Suppressor macrophage treated with lipopolysaccharide for 1 hour (primary cell): ENCODE results near the gene PALLD.
A peak's percentile ranks its signal among the peaks of the same experiment; 100 is the strongest.

ENCODE experiments used
- DNase-seq, 3 donors: peaks; one replicate each; pipeline ENCODE4 v3.0.0-alpha.2; 2020 to 2022

PALLD gene

DNA sequence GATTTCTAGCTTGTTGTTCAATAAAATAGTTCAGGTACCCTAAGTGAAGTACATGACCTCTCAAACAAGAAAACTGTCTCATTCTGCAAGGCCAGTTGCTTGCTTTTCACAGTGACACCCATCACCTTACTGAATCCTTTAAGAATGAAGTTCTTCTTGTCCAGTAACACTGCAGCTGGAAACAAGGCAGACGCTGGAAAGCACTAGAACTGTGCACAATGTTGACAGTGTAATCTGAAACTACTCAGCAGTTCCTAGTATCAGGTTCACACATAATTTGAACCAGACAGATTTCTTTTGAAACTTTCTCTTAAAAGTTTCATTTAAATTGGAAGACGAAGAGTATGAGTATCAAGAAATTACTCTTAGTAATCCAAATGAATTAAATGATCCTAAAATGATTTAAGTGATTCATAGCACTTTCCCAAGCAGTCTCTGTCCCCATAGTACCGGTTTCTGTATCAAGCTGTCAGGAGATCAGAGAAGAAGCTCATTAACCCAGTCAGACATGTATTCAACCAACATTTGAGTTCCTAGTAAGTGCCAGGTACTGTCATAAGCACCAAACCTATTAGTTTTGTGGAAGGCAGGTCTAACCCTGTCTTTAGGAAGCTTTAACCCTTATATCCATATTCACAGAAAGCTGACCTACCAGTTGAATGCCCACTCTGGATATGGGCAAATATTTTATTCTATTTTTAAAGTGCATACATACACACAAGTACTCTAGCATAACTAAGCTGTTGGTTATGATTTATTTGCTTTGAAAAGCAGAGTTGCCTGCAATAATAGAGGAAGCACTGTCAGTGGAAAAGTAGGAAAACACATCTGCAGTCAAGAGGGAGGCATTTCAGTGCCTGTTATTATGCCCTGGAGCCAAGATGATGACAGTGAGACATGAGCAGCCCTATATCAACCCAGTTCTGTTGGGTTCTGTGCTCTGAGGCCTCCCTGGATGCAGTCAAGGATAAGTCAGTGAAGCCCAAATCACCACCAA lies 63.6 kb downstream of the PALLD start:
- no peak for DNase-seq

DNA sequence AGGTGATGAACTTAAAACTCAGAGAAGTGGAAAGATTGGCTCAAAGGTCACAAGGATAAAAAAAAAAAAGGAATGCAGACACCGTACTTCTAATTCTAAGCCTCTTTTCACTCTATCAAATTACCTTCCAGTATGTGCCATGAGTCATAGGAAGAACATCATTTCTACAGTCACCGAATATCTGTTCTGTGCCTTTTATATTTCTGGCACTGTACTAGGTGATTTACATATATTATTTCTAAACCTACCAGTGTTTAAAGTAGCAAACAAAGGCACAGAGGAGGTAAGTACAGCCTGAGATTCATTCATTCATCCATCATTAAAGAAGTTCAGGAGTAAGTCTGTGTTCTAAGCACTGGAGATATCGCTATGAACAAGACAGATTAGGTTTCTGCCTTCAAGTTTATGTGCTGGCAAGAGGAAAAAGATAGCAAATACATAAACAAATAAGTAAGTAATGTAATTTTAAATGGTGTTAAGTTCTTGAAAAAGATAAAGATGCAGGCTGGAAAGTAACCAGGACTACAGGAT lies 65.3 kb downstream of the PALLD start:
- no peak for DNase-seq

DNA sequence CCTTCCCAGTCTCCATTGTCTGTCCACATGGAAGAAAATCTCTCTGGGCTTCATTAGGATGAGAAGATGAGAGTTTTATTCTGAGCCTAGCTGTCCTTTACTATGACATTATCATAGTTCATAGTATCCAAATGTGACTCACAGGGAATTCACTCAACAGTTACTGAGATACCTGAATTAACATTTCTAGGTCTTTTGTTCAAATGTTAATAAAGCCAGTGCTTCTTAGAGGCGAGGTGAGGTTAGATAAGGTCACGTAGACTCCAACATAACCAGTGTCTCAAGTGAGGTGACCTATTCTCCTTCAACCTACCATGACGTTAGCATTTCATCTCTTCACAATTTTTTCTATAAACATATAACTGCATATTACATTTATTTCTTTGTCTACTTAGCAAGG lies 67.2 kb downstream of the PALLD start:
- no peak for DNase-seq

DNA sequence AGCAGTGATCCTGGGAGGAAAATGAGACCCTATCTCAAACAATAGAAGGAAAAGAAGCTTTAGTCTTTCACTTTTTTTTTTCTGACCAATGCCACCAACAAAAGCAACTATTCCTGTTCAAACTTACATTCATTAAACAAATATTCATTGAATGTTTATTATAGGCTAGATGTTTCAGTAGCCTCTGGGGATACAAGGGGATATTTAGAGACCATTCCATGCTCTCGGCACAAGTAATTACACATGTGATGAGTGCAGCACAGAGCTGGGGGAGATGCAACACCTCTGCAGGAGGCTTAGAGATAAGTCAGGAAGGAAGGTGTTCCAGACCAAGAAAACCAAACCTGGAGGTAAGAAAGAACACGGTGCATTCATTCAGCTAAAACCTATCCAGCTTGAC lies 68.3 kb downstream of the PALLD start:
- DNase-seq: no peak

DNA sequence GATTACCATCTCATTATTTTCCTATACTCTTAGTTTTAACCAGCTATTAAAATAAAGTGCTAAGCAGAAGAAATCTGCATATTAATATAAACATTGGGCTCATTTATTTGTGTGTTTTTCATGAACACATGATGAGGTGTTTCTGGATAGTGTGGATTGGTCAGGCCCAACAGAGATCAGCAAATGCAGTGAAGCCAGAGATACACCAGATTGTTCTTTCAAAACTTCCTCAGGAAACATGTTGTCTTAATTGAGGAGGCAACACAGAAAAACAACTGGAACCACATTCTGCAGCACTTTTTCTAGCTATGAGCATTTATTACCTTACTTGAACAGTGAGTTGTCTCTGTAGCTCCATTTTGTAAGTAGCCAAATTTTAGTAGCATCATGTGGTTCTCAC lies 69.9 kb downstream of the PALLD start:
- no peak for DNase-seq

DNA sequence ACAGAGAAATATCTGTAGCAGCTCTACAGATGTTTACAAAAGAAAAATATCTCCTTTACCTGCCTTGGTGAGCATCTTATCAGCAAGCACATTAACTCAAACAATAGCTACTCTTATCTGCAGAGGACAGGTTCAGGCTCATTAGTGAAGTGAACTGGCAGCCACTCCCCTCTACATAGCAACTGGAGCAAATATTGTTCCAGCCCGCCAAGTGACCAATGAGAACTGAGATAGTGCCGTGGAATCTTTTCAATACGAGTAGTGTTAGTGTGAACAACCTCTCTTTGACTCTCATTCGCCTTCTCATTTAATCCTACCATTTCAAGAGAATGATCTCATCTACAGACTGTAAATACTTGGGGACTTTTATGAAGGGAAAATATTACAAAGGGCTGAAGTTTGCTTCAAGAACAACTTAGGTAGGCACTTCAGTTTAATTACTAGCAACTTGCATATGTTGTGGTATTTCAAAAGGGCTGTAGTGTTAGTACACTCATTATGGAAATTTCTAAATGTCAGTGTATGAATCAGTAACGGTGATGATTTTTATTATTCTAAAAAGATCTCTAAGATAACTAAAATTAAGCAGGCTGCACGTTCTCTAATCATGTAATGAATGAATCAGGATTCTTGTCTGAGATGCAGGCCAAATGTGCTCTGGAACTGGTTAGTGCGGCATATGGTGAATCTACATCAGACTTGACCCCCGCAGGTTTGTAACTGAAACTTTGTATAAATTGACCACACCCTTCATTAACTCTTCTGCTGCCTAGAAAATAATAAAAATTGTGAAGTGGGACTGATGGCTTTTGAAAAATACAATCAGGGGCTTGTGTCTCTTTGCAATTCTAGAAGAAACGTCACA lies 72.4 kb downstream of the PALLD start:
- peak in 2 of 3 donors; percentile 10 to 46 for DNase-seq

DNA sequence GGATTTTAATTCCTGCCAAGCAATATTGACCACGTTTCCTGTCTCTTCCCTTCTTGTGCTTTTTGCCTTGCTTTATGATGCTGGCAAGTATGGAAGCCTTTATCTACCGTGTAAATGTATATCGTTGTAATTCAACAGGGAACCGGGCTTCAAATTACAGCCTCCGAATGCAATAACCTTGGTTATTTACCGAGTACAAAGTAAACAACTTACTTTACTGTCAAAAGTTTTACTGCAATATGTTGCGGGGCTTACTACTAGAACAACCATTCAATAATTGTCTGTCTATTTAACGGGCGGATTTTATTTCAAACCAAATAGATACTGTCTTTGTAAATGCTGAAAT lies 73.1 kb downstream of the PALLD start:
- no peak for DNase-seq

DNA sequence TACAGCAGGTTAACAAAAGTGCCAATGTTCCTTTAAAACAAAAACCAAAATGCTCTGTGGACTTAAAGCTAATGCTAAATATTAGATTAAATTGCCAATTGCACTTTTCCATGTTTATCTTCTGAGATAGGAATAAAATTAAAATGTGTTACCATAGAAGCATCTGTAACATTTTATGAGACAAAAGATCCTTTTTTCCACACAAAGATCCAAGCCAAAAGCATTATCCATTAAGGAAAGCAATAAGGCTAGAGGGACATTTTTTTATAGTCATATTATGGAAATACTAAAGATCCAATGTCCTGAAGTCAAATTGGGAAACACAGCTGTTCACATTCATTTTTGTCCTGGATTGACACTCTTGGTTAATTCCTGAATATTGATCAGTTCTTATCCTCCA lies 73.6 kb downstream of the PALLD start:
- DNase-seq: no peak

DNA sequence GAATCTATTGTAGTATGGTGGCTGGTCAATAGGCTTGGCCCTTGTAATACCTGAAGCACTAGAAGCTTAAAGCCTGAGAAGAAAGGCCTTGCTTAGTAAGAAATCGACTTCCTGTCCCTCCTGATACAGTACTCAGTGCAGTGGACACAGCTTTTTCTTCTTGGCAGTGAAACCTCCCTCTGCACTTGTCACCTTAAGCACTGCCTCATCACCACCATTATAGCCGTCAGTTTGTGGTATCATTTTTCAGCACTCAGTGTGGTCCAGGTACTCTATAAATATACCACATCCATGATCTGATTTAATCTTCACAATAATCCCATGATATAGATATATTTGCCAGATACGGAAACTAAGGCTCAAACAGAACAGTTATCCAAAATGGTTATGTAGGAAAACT lies 75.2 kb downstream of the PALLD start:
- DNase-seq: no peak

DNA sequence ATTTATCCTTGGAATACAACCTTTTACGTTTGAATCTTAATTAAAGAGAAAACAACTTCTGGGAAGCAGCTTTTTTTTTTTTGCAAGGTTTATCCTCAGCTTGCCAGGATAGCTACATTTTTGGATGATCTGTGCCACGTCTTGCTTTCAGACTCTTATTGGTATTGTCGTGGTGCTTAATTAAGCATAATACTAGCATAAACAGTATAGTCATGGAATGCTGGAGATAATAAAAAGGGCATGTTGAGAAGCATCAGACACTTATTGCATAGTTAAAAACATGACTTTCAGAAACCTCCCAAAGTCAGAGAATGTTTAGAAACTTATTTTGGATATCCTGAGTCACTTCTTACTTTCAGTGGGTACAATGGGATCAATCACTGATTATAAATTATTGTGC lies 77.0 kb downstream of the PALLD start:
- no peak for DNase-seq

DNA sequence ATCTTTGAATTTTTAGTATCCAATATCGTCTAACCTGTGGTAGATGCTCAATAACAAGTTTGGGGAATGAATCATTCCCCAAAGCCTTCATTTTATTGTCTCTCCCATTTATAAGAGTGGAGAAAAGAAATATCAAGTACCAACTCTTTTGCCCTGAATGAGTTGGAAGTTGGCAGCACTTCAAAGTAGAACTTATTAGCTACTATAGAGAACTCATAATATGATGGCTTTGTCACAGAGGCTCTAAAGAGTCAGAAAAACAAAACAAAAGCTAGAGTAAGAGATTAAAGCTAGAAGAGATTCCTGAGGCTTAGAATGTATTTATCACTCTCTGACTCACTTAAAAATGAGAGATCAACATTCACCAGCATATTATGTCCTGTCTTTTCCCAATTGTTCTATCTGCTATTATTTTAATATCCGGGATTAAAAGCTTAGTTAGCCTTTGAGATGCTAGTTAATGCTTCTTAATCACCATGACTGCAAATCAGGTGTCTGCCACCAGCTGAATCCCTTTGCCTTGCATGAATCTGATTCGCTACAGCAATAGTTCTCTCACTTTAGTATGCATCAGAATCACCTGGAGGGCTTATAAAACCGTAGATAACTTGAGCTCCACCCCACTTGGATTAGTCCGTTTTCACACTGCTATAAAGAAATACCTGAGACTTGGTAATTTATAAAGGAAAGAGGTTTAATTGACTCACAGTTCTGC lies 77.9 kb downstream of the PALLD start:
- DNase-seq: no peak

DNA sequence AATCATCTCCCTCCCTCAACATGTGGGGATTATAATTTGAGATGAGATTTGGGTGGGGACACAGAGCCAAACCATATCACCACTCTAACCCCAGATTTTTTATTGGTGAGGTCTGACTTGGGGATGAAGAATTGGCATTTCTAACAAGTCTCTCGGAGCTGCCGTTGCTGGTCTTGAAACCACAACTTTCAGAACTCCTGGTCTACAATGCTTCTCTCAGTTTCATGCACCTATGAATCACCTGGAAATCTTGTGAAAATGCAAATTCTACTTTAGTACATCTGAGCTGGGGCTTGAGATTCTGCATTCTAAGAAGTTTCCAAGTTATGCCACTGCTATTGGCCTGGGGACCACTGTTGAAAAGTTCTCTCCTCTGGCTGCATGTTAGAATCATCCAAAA lies 78.6 kb downstream of the PALLD start:
- DNase-seq: no peak

DNA sequence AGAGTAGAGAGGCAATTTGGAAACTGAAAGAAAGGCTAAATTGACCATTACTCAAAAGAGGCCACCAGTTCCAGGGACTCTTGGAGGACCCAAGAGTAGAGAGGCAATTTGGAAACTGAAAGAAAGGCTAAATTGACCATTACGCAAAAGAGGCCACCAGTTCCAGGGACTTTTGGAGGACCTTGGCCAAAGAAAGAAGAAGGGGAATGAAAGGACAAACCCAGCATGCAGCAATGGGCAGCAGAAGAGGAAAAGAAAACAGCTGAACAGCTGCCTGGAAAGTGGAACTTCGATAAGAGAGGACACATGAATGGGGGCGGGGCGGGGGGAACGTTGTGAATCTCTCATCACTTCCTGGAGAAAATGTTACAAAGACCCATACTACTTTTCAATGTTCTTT lies 80.8 kb downstream of the PALLD start:
- peak; percentile 66 to 92 (median 80) for DNase-seq

DNA sequence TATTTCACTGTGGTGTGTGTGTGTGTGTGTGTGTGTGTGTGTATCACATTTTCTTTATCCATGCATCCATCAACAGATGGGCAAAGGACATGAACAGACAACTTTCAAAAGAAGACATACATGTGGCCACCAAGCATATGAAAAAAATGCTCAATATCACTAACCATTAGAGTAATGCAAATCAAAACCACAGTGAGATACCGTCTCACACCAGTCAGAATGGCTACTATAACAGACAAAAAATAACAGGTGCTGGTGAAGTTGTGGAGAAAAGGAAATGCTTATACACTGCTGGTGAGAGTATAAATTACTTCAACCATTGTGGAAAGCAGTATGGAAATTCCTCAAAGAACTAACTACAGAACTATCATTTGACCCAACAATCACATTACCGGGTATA lies 83.4 kb downstream of the PALLD start:
- DNase-seq: no peak

DNA sequence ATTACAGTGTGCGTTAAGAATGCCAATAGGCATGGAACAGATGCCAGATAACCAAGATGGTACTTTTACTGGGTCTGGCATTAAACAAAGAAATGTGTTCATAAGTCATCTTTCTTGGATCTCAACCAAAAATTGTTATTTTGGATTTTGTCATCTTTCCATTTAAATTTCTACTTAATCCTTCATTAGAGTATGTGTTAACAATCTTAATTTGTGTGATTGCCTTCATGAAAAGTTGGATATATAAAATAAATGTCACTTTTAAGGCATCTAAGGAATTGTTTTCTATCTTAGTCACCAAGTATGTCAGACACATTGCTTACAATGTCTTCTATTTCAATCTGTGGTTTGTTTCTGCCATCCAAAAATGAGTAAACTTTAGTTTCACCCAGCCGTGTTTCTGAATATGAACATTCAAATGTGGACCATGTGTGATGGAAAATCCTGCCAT lies 87.5 kb downstream of the PALLD start:
- DNase-seq: no peak

DNA sequence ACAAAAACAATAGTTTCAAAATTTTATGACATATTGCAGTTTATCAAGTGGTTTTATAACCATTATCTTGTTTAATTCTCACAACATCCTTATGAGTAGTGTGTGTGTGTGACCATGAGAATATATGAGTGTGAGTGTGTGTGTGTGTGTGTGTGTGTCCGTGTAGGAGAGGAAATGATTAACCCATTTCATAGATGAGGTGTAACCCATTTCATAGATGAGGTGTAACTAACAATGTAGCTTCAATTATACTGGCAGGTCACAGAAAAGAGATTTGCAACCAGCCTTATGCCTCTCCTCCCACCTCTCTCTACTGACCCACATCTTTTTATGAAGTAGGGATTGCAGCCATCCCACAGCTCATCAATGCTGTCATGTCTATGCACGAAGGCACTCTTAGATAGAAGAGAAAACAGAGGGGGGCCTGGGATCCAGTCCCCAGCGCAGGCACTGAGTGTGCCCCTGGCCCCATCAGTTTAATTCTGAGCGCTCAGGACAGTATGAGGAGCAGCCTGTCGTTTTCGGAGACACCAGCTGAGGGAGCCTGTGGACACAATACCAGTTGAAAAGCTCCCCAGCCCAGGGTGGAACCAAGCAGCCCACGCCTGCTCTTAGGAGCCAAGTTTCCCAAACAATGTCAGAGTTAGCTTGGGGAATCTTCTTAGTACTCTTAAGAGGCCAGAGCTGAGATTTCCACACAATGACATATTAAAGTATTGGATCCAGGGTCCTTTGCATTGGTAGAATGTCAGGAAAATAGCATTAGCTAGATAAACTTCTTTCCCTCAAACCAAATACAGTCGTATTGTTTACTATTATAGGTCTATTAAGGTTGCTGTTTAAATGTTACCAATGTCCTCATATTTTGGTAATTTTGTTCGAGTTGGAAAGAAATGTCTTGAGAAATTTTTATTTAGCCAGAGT lies 88.6 kb downstream of the PALLD start:
- DNase-seq: peak; percentile 82 to 84 (median 83)

DNA sequence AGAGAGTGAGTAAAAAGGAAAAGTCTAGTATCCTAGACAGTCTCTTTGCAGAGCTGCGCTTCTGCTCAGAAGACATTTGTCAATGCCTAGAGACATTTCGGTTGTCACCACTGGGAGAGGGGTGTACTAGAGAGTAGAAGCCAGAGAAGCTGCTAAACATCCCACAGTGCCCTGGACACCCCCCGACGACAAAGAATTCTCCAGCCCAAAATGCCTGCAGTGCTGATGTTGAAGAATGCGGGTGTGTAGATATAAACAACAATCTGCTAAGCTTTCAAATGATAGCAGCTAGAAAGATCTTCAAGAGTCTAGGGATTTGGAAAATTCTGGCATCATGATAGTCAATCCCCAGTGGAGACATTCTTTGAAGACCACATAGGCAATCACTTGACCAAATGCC lies 90.1 kb downstream of the PALLD start:
- DNase-seq: no peak

DNA sequence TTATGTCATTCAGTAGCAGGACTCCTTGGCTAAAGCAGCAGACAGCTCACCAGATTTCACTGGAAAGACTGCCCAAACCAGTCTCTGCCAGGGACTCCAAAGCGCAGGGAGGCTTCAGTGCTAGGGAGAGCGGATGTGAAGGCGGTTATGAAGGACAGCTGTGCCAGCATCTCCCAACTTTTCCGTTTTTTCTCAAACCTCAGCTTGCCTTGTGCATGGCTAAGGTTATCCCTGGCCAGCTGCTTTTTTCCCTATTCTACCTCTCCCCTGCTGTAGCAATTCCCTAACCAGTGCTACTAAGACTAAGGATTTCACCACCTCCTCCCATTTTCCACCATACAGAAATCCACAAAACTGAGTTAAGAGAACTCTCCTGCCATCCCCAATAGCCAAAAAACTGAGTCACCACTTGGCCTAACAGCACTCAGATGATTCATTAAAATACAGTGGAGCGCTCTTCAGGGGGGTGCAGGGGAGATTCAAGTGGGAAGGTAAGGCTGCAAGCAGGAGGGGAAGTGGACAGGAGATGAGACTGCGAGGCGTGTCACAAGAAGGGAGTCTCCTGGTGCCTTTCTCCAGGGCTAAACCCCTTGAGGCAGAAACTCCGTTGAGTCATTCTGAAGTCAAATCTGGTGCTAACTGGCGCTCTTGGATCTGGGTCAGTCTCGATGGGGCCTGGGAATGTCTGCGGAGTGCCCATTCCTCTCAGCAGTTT lies 90.7 kb downstream of the PALLD start:
- peak; percentile 65 to 76 (median 65) for DNase-seq

DNA sequence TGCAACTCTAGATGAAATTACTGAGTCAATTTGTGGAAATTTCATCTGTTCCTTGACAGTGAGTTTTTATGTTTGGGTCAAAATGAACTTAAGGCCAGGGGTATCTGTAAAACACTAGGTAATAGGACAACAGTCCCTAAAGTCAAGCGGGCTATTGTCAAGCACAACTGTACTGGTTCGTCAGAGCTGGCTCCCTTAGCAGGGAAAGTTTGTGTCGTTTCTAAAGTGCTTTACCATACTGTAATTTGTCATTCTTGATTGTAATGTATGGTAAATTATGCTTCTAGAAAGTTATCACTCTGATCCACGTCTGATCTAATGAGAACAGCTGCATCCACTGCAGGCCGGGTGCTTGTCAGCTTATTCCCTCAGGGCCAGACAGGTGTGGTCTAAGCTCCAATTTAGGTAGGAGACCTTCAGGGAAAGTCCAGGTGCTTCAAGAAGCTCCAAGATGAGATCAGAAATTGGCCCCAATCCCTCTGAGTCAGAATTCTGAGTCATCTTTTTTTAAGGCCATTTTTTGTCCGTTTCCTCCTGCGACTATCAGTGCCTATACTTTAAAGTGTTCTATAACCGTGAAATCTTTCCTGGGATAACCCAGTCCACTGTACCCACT lies 92.2 kb downstream of the PALLD start:
- DNase-seq: peak in 2 of 3 donors; percentile 27 to 28

DNA sequence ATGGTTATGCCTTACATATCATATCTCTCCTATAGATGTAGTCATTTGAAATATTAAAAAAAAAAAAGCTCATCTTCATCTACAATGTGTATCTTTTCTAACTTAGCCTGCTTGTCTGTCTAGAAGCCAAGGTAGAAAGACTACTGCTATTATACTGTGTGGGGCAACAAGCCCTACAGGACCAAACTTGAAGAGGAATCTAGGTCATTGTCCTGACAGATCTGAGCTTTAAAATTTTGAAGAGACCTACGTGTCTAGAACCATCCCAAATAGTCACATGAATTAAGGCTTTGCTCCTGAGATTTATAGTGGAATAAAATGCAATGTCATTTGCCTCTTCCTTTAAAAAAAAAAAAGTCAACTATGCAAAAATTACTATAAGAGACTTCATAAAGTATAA lies 95.8 kb downstream of the PALLD start:
- no peak for DNase-seq

DNA sequence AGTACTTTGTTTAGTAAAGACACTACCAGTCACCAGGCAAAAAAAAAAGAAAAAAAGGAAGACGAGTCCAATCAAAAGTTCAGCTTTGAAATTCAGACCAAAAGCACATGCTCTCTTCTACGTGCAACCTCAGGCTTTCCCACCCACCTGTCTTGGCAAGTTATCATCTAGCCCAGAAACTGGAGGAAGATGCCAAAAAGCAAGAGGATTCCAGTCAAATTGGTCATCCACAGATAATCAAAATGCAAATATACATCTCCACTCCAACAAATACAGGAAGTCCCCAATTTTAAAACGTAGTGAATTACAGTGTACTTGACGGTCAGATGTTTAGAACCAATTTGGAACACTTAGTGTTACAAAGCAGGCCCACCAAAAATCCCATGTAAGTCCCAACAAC lies 96.5 kb downstream of the PALLD start:
- no peak for DNase-seq
